LNCaP clone FGC (cell line): ENCODE results near the gene COMMD7.
A peak's percentile ranks its signal among the peaks of the same experiment; 100 is the strongest.

Experiments
- DNase-seq: peaks from one replicate; pipeline ENCODE4 v3.0.0-alpha.2; 2011; ENCODE audit warnings: low read depth
- H3K4me3 ChIP-seq: 2 replicates; pipeline ENCODE4 v1.5.1; 2011; ENCODE audit warnings: mild to moderate bottlenecking, low read depth, low read length, control low read depth
- TF ChIP-seq, protein P1 (sequence below): IDR thresholded peaks from 2 replicates; pipeline ENCODE4 v1.5.1; 2012; ENCODE audit warnings: mild to moderate bottlenecking; ENCODE audit not compliant: control insufficient read depth, insufficient read depth; ENCODE audit errors: extremely low read depth

The COMMD7 gene

DNA sequence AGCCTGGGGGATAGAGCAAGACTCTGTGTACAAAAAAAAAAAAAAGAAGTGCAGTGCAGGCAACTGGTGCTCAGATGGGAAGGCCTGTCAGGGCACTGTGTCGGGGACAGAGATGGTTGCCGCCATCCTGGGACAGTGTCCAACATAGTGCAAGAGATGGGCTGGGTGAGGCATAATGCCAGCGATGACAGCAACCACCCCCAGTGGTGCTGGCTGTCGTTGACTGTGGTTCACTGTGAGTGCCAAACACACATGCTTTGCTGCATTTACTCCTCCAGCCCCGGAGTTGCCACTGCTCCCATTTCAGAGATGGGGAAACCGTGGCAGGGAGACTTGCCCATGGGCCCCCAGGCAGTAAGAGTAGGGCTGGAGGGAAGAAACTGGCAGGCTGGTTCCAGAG is 64.3 kb downstream of the COMMD7 start:
- peak; percentile 23 for DNase-seq
- TF ChIP-seq, protein P1, sequence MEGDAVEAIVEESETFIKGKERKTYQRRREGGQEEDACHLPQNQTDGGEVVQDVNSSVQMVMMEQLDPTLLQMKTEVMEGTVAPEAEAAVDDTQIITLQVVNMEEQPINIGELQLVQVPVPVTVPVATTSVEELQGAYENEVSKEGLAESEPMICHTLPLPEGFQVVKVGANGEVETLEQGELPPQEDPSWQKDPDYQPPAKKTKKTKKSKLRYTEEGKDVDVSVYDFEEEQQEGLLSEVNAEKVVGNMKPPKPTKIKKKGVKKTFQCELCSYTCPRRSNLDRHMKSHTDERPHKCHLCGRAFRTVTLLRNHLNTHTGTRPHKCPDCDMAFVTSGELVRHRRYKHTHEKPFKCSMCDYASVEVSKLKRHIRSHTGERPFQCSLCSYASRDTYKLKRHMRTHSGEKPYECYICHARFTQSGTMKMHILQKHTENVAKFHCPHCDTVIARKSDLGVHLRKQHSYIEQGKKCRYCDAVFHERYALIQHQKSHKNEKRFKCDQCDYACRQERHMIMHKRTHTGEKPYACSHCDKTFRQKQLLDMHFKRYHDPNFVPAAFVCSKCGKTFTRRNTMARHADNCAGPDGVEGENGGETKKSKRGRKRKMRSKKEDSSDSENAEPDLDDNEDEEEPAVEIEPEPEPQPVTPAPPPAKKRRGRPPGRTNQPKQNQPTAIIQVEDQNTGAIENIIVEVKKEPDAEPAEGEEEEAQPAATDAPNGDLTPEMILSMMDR, result no peak
- no peak overlapping the region for H3K4me3 ChIP-seq

DNA sequence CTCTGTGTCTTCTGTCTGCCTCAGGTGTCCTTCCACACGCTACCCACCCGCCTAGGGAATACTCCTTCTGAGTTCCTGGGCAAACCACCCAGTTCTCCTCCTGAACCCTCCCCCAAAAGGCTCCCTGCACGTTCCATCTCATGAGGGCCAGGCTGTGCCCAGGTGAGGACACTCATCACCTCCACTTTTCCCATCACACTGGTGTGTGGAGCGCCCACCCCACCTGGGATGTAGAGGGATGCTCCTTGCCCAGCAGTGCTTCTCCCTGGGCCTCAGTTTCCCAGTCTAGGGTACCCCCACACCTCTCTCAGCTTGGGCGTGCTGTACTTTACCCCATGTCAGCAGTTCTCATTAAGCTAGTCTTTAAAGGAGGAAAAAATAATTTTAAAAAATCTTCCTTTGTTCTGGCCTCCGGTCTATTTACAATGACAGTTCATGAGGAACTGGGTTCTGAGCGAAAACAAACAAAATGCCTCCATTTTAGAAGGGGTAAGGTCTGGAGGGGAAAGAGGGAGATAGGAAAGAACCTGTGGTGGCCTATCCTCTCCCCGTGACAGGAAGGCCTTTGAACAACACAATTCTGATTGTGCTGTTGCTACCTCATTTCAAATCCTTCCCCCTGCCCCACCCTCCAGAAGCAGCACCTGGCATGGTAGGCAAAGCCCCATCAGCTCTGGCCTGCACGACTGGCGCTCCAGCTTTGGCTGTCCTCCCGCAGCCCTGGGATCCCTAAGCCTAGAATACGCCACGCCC is 67.9 kb downstream of the COMMD7 start:
- no peak overlapping the region for H3K4me3 ChIP-seq
- no peak for DNase-seq
- TF ChIP-seq, protein P1, result no peak

DNA sequence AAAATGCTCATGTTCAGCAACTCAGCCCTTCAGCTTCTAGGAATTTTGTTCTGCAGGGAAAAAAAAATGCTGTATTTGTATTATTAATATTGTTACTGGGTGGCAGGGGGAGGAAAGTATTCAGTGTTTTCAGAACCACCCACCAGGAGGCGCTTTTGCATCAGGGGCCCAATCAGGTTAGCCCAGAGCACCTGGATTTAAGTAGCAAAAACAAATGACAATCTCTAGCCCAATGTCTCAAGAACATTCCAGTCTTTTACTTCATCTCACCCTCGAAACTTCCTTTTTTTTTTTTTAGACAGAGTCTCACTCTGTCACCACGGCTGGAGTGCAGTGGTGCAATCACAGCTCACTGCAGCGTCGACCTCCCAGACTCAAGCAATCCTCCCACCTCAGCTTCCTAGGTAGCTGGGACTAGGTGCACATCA is 68.9 kb downstream of the COMMD7 start:
- DNase-seq, result peak; percentile 17
- TF ChIP-seq, protein P1, result peak; percentile 81
- H3K4me3 ChIP-seq, result no peak overlapping the region

DNA sequence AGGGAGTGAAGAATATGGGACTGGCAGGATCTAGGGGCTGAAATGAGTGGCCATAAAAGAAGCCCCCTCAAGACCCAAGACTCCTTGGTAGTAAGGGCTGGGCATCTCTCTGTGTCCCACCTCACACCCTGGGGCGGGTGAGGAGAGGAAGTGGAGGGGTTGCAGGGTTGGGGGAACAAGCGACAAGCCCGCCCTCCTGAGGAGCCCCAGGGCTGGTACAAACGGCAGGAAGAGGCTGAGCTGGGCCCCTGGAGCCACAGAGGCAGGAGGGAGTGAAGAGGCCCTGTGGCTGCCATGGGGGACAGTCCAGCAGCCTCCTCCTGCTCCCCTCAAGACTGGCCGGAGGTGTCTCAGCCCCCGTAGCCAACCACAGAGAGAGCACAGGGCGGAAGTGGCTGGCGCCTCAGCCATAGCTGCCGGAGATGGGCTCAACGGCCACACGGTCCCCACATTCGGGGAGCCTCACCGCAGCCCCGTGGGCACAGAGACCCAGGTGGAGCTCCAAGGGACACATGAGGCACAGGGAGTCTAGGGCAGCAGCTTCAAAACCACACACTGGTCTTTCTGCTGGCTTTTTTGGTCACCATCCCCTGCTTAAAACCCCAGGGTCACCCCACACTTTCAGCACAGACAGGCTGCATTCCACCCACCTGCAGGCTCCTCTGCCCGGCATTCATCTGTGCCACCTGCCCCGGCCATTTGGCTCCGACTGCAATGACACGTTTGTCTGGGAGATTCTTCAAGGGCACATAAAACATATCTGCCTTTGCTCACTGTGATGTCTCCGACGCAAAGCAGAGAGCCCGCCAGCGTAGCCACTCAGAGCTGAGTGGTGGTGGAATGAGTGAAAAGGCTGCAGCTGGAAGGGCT is 70.0 kb downstream of the COMMD7 start:
- DNase-seq, result no peak
- no peak overlapping the region for H3K4me3 ChIP-seq
- TF ChIP-seq, protein P1, result no peak

- TF ChIP-seq, protein P1, result no peak
- no peak overlapping the region for H3K4me3 ChIP-seq
- DNase-seq, result no peak
Measured at GRCh38 chr20:32672394-32672981, 70.8 kb downstream of the COMMD7 start.

GRCh38 chr20:32670773-32671455 is 72.4 kb downstream of the COMMD7 start:
- no peak for DNase-seq
- H3K4me3 ChIP-seq, result no peak overlapping the region
- TF ChIP-seq, protein P1, result no peak
